ENCODE data around the gene CC2D2B.

The CC2D2B gene

GRCh38 chr10:96074776-96075175, 167.0 kb downstream of the CC2D2B start:
- no peak overlapping the region for H3K27ac ChIP-seq (ENCODE audit: low read depth, low read length)
- no peak overlapping the region for H3K4me3 ChIP-seq (ENCODE audit: low read depth in 1 of 2, low read length in 2 of 2)
- no peaks in the 10 kb centered on the region for H3K27me3 ChIP-seq (ENCODE audit: control insufficient read depth in 1 of 2, insufficient read depth in 2 of 2, low read length in 2 of 2)
- no peaks in the 10 kb centered on the region for H3K36me3 ChIP-seq (ENCODE audit: control insufficient read depth in 1 of 2, insufficient read depth in 2 of 2, low read length in 2 of 2)
- H3K4me1 ChIP-seq (ENCODE audit: control insufficient read depth in 1 of 2, insufficient read depth in 2 of 2, low read length in 2 of 2): no peaks in the 10 kb centered on the region
- H3K9ac ChIP-seq (ENCODE audit: low read depth in 1 of 2, low read length in 2 of 2): no peak overlapping the region
- H3K9me3 ChIP-seq (ENCODE audit: control insufficient read depth in 1 of 2, low read length in 2 of 2): no peaks in the 10 kb centered on the region

GRCh38 chr10:96075977-96076376, 168.2 kb downstream of the CC2D2B start:
- Histone ChIP-seq H3K4me1 (ENCODE audit: control insufficient read depth in 1 of 2, insufficient read depth in 2 of 2, low read length in 2 of 2) (peaks cover 0 to 7% of the 10 kb centered on the region in 2 donors), H3K27me3 (ENCODE audit: control insufficient read depth in 1 of 2, insufficient read depth in 2 of 2, low read length in 2 of 2) (no peaks in the 10 kb centered on the region), H3K4me3 (ENCODE audit: low read depth in 1 of 2, low read length in 2 of 2) (no peak overlapping the region), H3K9ac (ENCODE audit: low read depth in 1 of 2, low read length in 2 of 2) (no peak overlapping the region), H3K9me3 (ENCODE audit: control insufficient read depth in 1 of 2, low read length in 2 of 2) (no peaks in the 10 kb centered on the region), H3K27ac (ENCODE audit: low read depth, low read length) (no peak overlapping the region), H3K36me3 (ENCODE audit: control insufficient read depth in 1 of 2, insufficient read depth in 2 of 2, low read length in 2 of 2) (no peaks in the 10 kb centered on the region)

- Histone ChIP-seq H3K27me3 (ENCODE audit: control insufficient read depth in 1 of 2, insufficient read depth in 2 of 2, low read length in 2 of 2) (no peaks in the 10 kb centered on the region), H3K36me3 (ENCODE audit: control insufficient read depth in 1 of 2, insufficient read depth in 2 of 2, low read length in 2 of 2) (no peaks in the 10 kb centered on the region)
Observed at GRCh38 chr10:96077156-96077555, 169.4 kb downstream of the CC2D2B start.

GRCh38 chr10:96082153-96082552, 174.4 kb downstream of the CC2D2B start:
- no peak overlapping the region for H3K9ac ChIP-seq (ENCODE audit: low read depth in 1 of 2, low read length in 2 of 2)
- H3K27me3 ChIP-seq (ENCODE audit: control insufficient read depth in 1 of 2, insufficient read depth in 2 of 2, low read length in 2 of 2): no peaks in the 10 kb centered on the region
- no peak overlapping the region for H3K4me3 ChIP-seq (ENCODE audit: low read depth in 1 of 2, low read length in 2 of 2)
- H3K4me1 ChIP-seq (ENCODE audit: control insufficient read depth in 1 of 2, insufficient read depth in 2 of 2, low read length in 2 of 2): peaks cover 0 to 8% of the 10 kb centered on the region in 2 donors
- H3K9me3 ChIP-seq (ENCODE audit: control insufficient read depth in 1 of 2, low read length in 2 of 2): no peaks in the 10 kb centered on the region
- no peak overlapping the region for H3K27ac ChIP-seq (ENCODE audit: low read depth, low read length)
- no peaks in the 10 kb centered on the region for H3K36me3 ChIP-seq (ENCODE audit: control insufficient read depth in 1 of 2, insufficient read depth in 2 of 2, low read length in 2 of 2)

More at GRCh38 chr10:96077156-96077555, 169.4 kb downstream of the CC2D2B start:
- Histone ChIP-seq H3K9me3 (ENCODE audit: control insufficient read depth in 1 of 2, low read length in 2 of 2) (no peaks in the 10 kb centered on the region), H3K4me1 (ENCODE audit: control insufficient read depth in 1 of 2, insufficient read depth in 2 of 2, low read length in 2 of 2) (peaks cover 0 to 8% of the 10 kb centered on the region in 2 donors), H3K9ac (ENCODE audit: low read depth in 1 of 2, low read length in 2 of 2) (no peak overlapping the region), H3K27ac (ENCODE audit: low read depth, low read length) (no peak overlapping the region), H3K4me3 (ENCODE audit: low read depth in 1 of 2, low read length in 2 of 2) (no peak overlapping the region)
